DND-41 (cell line): ENCODE results near the gene CYFIP1.

ENCODE experiments used
- ATAC-seq: fragments of 200-7000 bp; cut with Tn5 transposase; 3 replicates; pipeline ENCODE4 v1.9.1; 2021; ENCODE audit warnings: low read depth; ENCODE audit not compliant: insufficient read depth
- DNase-seq: peaks from one replicate; pipeline ENCODE4 v3.0.0-alpha.2; 2020
- H2AFZ ChIP-seq: 2 replicates; pipeline ENCODE4 v1.6.0; 2012; ENCODE audit warnings: low read depth, low read length
- H3K27ac ChIP-seq: 2 replicates; pipeline ENCODE4 v1.5.1; 2012; ENCODE audit warnings: low read length, inconsistent platforms
- H3K27me3 ChIP-seq: fragments of 200-600 bp; sonication (generic); 2 replicates; pipeline ENCODE4 v1.6.0; 2012; ENCODE audit warnings: low read length, mild to moderate bottlenecking, inconsistent platforms; ENCODE audit not compliant: insufficient read depth, poor library complexity
- H3K36me3 ChIP-seq: 2 replicates; pipeline ENCODE4 v1.5.1; 2012; ENCODE audit warnings: low read length, inconsistent platforms; ENCODE audit not compliant: insufficient read depth
- H3K4me1 ChIP-seq: 2 replicates; pipeline ENCODE4 v1.5.1; 2012; ENCODE audit warnings: mild to moderate bottlenecking, low read length; ENCODE audit not compliant: insufficient read depth
- H3K4me2 ChIP-seq: 2 replicates; pipeline ENCODE4 v1.6.0; 2012; ENCODE audit warnings: mild to moderate bottlenecking, moderate library complexity, low read length, inconsistent platforms; ENCODE audit not compliant: insufficient read depth
- H3K4me3 ChIP-seq, 2 experiments: fragments of 200-600 bp in 1 of 2; shearing (Covaris generic) in 1 of 2; 2 replicates each; pipeline ENCODE4 v1.5.1; 2012 to 2016; ENCODE audit warnings: inconsistent platforms in 2 of 2, low read length in 2 of 2, mild to moderate bottlenecking in 2 of 2, low read depth in 1 of 2, moderate library complexity in 1 of 2
- H3K79me2 ChIP-seq: 2 replicates; pipeline ENCODE4 v1.6.0; 2012; ENCODE audit warnings: low read length, inconsistent platforms; ENCODE audit not compliant: insufficient read depth
- H3K9ac ChIP-seq: 2 replicates; pipeline ENCODE4 v1.6.0; 2012; ENCODE audit warnings: low read depth, mild to moderate bottlenecking, inconsistent platforms, low read length, moderate library complexity
- H3K9me3 ChIP-seq: 2 replicates; pipeline ENCODE4 v1.5.1; 2012; ENCODE audit warnings: low read length, moderate library complexity, mild to moderate bottlenecking, inconsistent platforms; ENCODE audit not compliant: insufficient read depth, severe bottlenecking
- H4K20me1 ChIP-seq: 2 replicates; pipeline ENCODE4 v1.6.0; 2012; ENCODE audit warnings: low read length; ENCODE audit not compliant: insufficient read depth
- EZH2 ChIP-seq: IDR thresholded peaks from 3 replicates; pipeline ENCODE4 v1.6.1; 2012; ENCODE audit warnings: borderline replicate concordance, low read depth, mild to moderate bottlenecking, moderate library complexity, low read length, inconsistent platforms; ENCODE audit not compliant: severe bottlenecking
- TF ChIP-seq, protein P1 (sequence below): IDR thresholded peaks from 2 replicates; pipeline ENCODE4 v1.5.1; 2012; ENCODE audit warnings: borderline replicate concordance, low read length, moderate library complexity, mild to moderate bottlenecking; ENCODE audit not compliant: poor library complexity, severe bottlenecking; ENCODE audit errors: extremely low read depth

The CYFIP1 gene

DNA sequence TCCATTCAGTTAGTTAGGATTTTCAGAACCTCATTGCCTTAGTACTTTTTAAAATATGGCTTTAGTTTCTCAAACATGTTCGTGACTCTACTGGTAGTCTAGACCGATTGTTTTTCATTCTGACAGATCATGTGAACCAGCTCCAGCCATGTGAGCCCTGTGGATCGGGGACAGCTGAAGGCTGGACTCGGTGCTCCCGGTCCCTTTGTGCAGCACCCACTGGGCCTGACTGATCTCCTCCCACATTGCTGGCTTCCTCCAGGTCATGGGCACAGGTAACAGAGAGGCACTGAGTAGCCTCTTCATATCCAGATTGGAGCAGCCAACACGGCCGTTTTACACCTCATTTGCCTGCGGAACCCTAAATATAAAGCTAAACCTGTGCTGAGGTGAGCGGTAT lies 111.2 kb downstream of the CYFIP1 start:
- H3K27me3 ChIP-seq = no peaks in the 10 kb centered on the region
- no peaks in the 10 kb centered on the region for H4K20me1 ChIP-seq
- DNase-seq = no peak
- H3K79me2 ChIP-seq = no peaks in the 10 kb centered on the region
- H3K4me2 ChIP-seq = no peak overlapping the region
- H3K4me1 ChIP-seq = no peaks in the 10 kb centered on the region
- H3K4me3 ChIP-seq = no peak overlapping the region
- H3K9ac ChIP-seq = no peak overlapping the region
- H3K36me3 ChIP-seq = peaks cover 54% of the 10 kb centered on the region
- no peak overlapping the region for H2AFZ ChIP-seq
- no peak for TF ChIP-seq EZH2
- TF ChIP-seq, protein P1, sequence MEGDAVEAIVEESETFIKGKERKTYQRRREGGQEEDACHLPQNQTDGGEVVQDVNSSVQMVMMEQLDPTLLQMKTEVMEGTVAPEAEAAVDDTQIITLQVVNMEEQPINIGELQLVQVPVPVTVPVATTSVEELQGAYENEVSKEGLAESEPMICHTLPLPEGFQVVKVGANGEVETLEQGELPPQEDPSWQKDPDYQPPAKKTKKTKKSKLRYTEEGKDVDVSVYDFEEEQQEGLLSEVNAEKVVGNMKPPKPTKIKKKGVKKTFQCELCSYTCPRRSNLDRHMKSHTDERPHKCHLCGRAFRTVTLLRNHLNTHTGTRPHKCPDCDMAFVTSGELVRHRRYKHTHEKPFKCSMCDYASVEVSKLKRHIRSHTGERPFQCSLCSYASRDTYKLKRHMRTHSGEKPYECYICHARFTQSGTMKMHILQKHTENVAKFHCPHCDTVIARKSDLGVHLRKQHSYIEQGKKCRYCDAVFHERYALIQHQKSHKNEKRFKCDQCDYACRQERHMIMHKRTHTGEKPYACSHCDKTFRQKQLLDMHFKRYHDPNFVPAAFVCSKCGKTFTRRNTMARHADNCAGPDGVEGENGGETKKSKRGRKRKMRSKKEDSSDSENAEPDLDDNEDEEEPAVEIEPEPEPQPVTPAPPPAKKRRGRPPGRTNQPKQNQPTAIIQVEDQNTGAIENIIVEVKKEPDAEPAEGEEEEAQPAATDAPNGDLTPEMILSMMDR = no peak
- ATAC-seq = no peak
- H3K9me3 ChIP-seq = no peaks in the 10 kb centered on the region
- no peak overlapping the region for H3K27ac ChIP-seq

- DNase-seq = no peak
- Histone ChIP-seq H3K27ac (no peak overlapping the region), H3K4me1 (no peaks in the 10 kb centered on the region), H3K79me2 (0 out of 2 replicates have a peak, but pooled peaks cover 2% of the 10 kb centered on the region), H3K4me2 (no peak overlapping the region), H3K9ac (no peak overlapping the region), H3K27me3 (no peaks in the 10 kb centered on the region), H3K36me3 (peaks cover 58% of the 10 kb centered on the region), H3K4me3 (no peak overlapping the region), H2AFZ (no peak overlapping the region), H3K9me3 (no peaks in the 10 kb centered on the region), H4K20me1 (0 out of 2 replicates have a peak, but pooled peaks cover 1% of the 10 kb centered on the region)
- ATAC-seq = no peak
- TF ChIP-seq, protein P1 = no peak
- TF ChIP-seq EZH2 = no peak
Measured at GRCh38 chr15:22868495-22868894, 111.7 kb downstream of the CYFIP1 start.

GRCh38 chr15:22867886-22868285 lies 112.3 kb downstream of the CYFIP1 start:
- Histone ChIP-seq H3K27me3 (no peaks in the 10 kb centered on the region), H4K20me1 (0 out of 2 replicates have a peak, but pooled peaks cover 3% of the 10 kb centered on the region), H2AFZ (no peak overlapping the region), H3K79me2 (0 out of 2 replicates have a peak, but pooled peaks cover 4% of the 10 kb centered on the region), H3K36me3 (peaks cover 64% of the 10 kb centered on the region), H3K4me3 (no peak overlapping the region), H3K4me1 (no peaks in the 10 kb centered on the region), H3K27ac (no peak overlapping the region), H3K9ac (no peak overlapping the region), H3K9me3 (no peaks in the 10 kb centered on the region), H3K4me2 (no peak overlapping the region)
- TF ChIP-seq, protein P1 = no peak
- TF ChIP-seq EZH2 = no peak
- DNase-seq (no peak), ATAC-seq (no peak)
